ENCODE results near the gene KRTAP10-2. TPM values are rescaled to one million over a fixed set of nuclear protein-coding genes. Genes with fewer than 3 reads are reported as not detected.

Gene KRTAP10-2
- total RNA-seq, 1 experiment from 2014 or later = not detected

GRCh38 chr21:44533891-44534627 is 17.2 kb downstream of the KRTAP10-2 start:
- peaks cover 40% of the 10 kb centered on the region for H3K27me3 ChIP-seq (ENCODE audit: insufficient read depth, low read depth)
- no peaks in the 10 kb centered on the region for H3K9me2 ChIP-seq (ENCODE audit: insufficient read depth)
- H3K36me3 ChIP-seq (ENCODE audit: low read depth) = no peaks in the 10 kb centered on the region
- ChIA-PET CTCF (no interaction called here), POLR2A (ENCODE audit: unreplicated experiment) (no interaction called here)
- H3K4me1 ChIP-seq (replicated peaks; ENCODE audit: insufficient read depth) = no peaks in the 10 kb centered on the region
- no peaks in the 10 kb centered on the region for H3K9me3 ChIP-seq (ENCODE audit: insufficient read depth, low read depth)
- H4K20me1 ChIP-seq (ENCODE audit: insufficient read depth) = no peaks in the 10 kb centered on the region
- TF ChIP-seq CTCF (conservative IDR thresholded peaks at IDR 0.05) (no peak), EZH2 (IDR thresholded peaks at IDR 0.05; ENCODE audit: low read depth) (no peak)
- H2AFZ ChIP-seq = no peak overlapping the region
- H3K27ac ChIP-seq = no peak overlapping the region
- no peak for DNase-seq
- intact Hi-C loops (cut with micrococcal nuclease; ENCODE audit: unreplicated experiment) = no loop called here
- no peak overlapping the region for H3K4me2 ChIP-seq
- no peaks in the 10 kb centered on the region for H3F3A ChIP-seq (ENCODE audit: insufficient read depth, low read depth)
- H3K79me2 ChIP-seq (ENCODE audit: low read depth) = no peaks in the 10 kb centered on the region
- no peak overlapping the region for H3K4me3 ChIP-seq
- no TSS peak for BruUV-seq (replicated peaks)

DNA sequence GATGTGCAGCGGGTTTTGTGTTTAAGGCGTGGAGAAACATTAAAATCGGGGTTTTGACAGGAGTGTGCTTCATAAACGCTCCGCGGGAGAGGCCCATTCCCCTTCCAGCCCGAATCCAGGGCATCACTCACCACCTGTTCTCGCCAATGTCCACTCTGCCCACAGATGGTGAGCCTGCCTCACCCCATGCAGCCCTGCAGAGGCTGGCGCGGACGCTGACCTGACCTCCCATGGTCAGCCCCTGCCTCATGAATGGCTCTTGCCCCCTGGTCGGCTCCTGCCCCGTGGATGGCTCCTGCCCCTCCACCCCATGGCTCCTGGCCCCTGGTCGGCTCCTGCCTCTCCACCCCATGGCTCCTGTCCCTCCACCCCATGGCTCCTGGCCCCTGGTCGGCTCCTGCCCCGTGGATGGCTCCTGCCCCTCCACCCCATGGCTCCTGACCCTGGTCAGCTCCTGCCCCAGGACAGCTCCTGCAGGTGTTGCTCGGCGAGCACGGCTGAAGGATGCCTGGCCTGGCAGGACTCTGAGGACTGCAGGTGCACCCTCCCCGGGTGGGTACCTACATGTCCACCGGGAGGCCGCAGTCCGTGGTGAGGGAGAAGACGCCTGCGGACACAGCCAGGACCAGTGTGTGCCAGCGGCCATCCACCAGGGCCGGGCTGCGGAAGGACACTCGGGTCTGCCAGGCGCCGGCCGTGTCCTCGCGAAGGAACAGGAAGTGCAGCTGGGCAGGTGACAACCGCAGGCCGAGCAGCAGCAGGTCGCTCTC is 18.0 kb downstream of the KRTAP10-2 start:
- Histone ChIP-seq H3K4me2 (no peak overlapping the region), H3K9me3 (ENCODE audit: insufficient read depth, low read depth) (no peaks in the 10 kb centered on the region), H4K20me1 (ENCODE audit: insufficient read depth) (no peaks in the 10 kb centered on the region), H3K27ac (no peak overlapping the region), H3K79me2 (ENCODE audit: low read depth) (no peaks in the 10 kb centered on the region), H3K4me3 (no peak overlapping the region), H2AFZ (no peak overlapping the region), H3K4me1 (replicated peaks; ENCODE audit: insufficient read depth) (no peaks in the 10 kb centered on the region), H3K27me3 (ENCODE audit: insufficient read depth, low read depth) (peaks cover 48% of the 10 kb centered on the region), H3K9me2 (ENCODE audit: insufficient read depth) (no peaks in the 10 kb centered on the region), H3K36me3 (ENCODE audit: low read depth) (no peaks in the 10 kb centered on the region), H3F3A (ENCODE audit: insufficient read depth, low read depth) (no peaks in the 10 kb centered on the region)
- TF ChIP-seq EZH2 (IDR thresholded peaks at IDR 0.05; ENCODE audit: low read depth) (no peak), CTCF (conservative IDR thresholded peaks at IDR 0.05) (no peak)
- intact Hi-C loops (cut with micrococcal nuclease; ENCODE audit: unreplicated experiment) = no loop called here
- no peak for DNase-seq
- ChIA-PET CTCF (no interaction called here), POLR2A (ENCODE audit: unreplicated experiment) (no interaction called here)
- BruUV-seq (replicated peaks) = no TSS peak

DNA sequence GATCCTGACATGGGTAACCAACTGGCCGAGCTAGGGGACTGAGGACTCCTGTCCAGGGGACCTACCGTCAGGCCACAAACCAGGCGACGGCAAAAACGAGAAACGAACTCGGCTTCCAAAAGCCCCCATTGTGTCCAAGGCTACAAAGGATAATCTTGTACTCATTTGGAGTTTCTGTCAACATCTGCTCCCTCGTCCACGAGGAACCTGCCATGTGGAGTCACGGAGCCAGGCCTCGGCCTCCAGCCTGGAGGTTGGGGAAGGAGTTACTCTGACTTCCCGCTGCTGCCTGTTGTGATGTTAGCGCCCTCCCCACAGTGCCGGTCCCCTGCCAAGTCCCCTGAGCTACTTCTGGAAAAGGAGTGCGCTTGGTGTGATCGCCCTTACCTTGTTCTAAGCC is 18.6 kb downstream of the KRTAP10-2 start:
- DNase-seq = no peak
- intact Hi-C loops (cut with micrococcal nuclease; ENCODE audit: unreplicated experiment) = no loop called here
- Histone ChIP-seq H4K20me1 (ENCODE audit: insufficient read depth) (no peaks in the 10 kb centered on the region), H3K27ac (no peak overlapping the region), H3F3A (ENCODE audit: insufficient read depth, low read depth) (no peaks in the 10 kb centered on the region), H3K9me2 (ENCODE audit: insufficient read depth) (no peaks in the 10 kb centered on the region), H3K27me3 (ENCODE audit: insufficient read depth, low read depth) (peaks cover 49% of the 10 kb centered on the region), H3K79me2 (ENCODE audit: low read depth) (no peaks in the 10 kb centered on the region), H3K9me3 (ENCODE audit: insufficient read depth, low read depth) (no peaks in the 10 kb centered on the region), H2AFZ (no peak overlapping the region), H3K36me3 (ENCODE audit: low read depth) (no peaks in the 10 kb centered on the region), H3K4me1 (replicated peaks; ENCODE audit: insufficient read depth) (no peaks in the 10 kb centered on the region), H3K4me2 (no peak overlapping the region), H3K4me3 (no peak overlapping the region)
- POLR2A ChIA-PET (ENCODE audit: unreplicated experiment) = no interaction called here
- CTCF ChIA-PET = no interaction called here
- TF ChIP-seq CTCF (conservative IDR thresholded peaks at IDR 0.05) = no peak
- TF ChIP-seq EZH2 (IDR thresholded peaks at IDR 0.05; ENCODE audit: low read depth) = no peak
- BruUV-seq (replicated peaks) = no TSS peak
